Spinal cord (tissue), 10 donors: ENCODE measurements around the gene PRDM4. TPM values are rescaled to one million over a fixed set of nuclear protein-coding genes. Genes with fewer than 3 reads are reported as not detected.
"Not testable (repeated sequence)": the region's sequence is repeated elsewhere in the genome, so short reads cannot be mapped to it uniquely, and the experiment has no call there.

Source experiments
- DNase-seq, 6 donors: peaks; one replicate each; pipeline versions ENCODE4 v3.0.0 to v3.0.0-alpha.2; 2013 to 2015; ENCODE audit warnings: low spot score in 6 of 6, low read depth in 4 of 6
- H3K27ac ChIP-seq: one replicate; pipeline ENCODE4 v1.5.1; 2013; ENCODE audit warnings: low read depth, low read length, control low read depth
- H3K27me3 ChIP-seq: one replicate; pipeline ENCODE4 v1.6.1; 2013; ENCODE audit warnings: low read length; ENCODE audit not compliant: control insufficient read depth, insufficient read depth
- H3K36me3 ChIP-seq: one replicate; pipeline ENCODE4 v1.6.1; 2013; ENCODE audit warnings: low read length; ENCODE audit not compliant: control insufficient read depth, insufficient read depth
- H3K4me1 ChIP-seq: one replicate; pipeline ENCODE4 v1.6.1; 2013; ENCODE audit warnings: low read length; ENCODE audit not compliant: control insufficient read depth, insufficient read depth
- H3K4me3 ChIP-seq: one replicate; pipeline ENCODE4 v1.5.1; 2013; ENCODE audit warnings: low read depth, low read length, control low read depth
- H3K9me3 ChIP-seq: one replicate; pipeline ENCODE4 v1.6.1; 2013; ENCODE audit warnings: low read length; ENCODE audit not compliant: control insufficient read depth, insufficient read depth
- WGBS: methylation state at CpG from one replicate; pipeline ENCODE4 v1.1.5; 2013; ENCODE audit warnings: missing lambda C conversion rate; ENCODE audit not compliant: insufficient coverage; 5-methylcytosine and 5-hydroxymethylcytosine counted together
- polyA plus RNA-seq, 2 donors: library from polyadenylated mRNA; unstranded; fragments of 120-200 nt; gene quantifications; one replicate each; pipeline ENCODE4 v1.2.1, GENCODE V29; 2013; ENCODE audit not compliant: insufficient read length in 2 of 2
- total RNA-seq, 2 donors: library from RNA; depleted of rRNA in 1 of 2; stranded (reverse); fragments of 120-200 nt in 1 of 2; fragments of >200 nt in 1 of 2; gene quantifications; one replicate each; pipeline versions ENCODE4 v1.2.3 to v1.2.4, GENCODE V29; 2013 to 2014
- donor health status: healthy.

The PRDM4 gene
- total and polyA plus RNA-seq, 4 donors, result 22.3 to 28.7 (median 26.6) TPM

GRCh38 chr12:107736914-107737313 is 24.0 kb downstream of the PRDM4 start:
- 100% methylated on average over 2 of the region's 4 CpGs for WGBS
- Histone ChIP-seq H3K9me3 (no peaks in the 10 kb centered on the region), H3K27ac (no peak overlapping the region), H3K4me3 (no peak overlapping the region), H3K36me3 (peaks cover 44% of the 10 kb centered on the region), H3K4me1 (no peaks in the 10 kb centered on the region), H3K27me3 (no peaks in the 10 kb centered on the region)
- no peak for DNase-seq

- Histone ChIP-seq H3K4me3 (no peak overlapping the region), H3K36me3 (peaks cover 36% of the 10 kb centered on the region), H3K27me3 (no peaks in the 10 kb centered on the region), H3K9me3 (no peaks in the 10 kb centered on the region), H3K27ac (no peak overlapping the region), H3K4me1 (no peaks in the 10 kb centered on the region)
- no peak for DNase-seq
- 84% methylated on average over 2 of the region's 2 CpGs for WGBS
Observed at GRCh38 chr12:107735763-107736162, 25.2 kb downstream of the PRDM4 start.

GRCh38 chr12:107734139-107734538 is 26.8 kb downstream of the PRDM4 start:
- Histone ChIP-seq H3K27ac (no peak overlapping the region), H3K9me3 (no peaks in the 10 kb centered on the region), H3K27me3 (no peaks in the 10 kb centered on the region), H3K36me3 (peaks cover 26% of the 10 kb centered on the region), H3K4me3 (no peak overlapping the region), H3K4me1 (no peaks in the 10 kb centered on the region)
- 100% methylated on average over 1 of the region's 5 CpGs for WGBS
- DNase-seq, result no peak

- H3K9me3 ChIP-seq, result no peaks in the 10 kb centered on the region
- DNase-seq, result no peak
- WGBS, result no CpG with 5 or more reads among the region's 3 CpGs
- no peaks in the 10 kb centered on the region for H3K27me3 ChIP-seq
- no peaks in the 10 kb centered on the region for H3K4me1 ChIP-seq
- H3K4me3 ChIP-seq, result no peak overlapping the region
- no peak overlapping the region for H3K27ac ChIP-seq
- peaks cover 19% of the 10 kb centered on the region for H3K36me3 ChIP-seq
Observed at GRCh38 chr12:107732365-107732764, 28.6 kb downstream of the PRDM4 start.

DNA sequence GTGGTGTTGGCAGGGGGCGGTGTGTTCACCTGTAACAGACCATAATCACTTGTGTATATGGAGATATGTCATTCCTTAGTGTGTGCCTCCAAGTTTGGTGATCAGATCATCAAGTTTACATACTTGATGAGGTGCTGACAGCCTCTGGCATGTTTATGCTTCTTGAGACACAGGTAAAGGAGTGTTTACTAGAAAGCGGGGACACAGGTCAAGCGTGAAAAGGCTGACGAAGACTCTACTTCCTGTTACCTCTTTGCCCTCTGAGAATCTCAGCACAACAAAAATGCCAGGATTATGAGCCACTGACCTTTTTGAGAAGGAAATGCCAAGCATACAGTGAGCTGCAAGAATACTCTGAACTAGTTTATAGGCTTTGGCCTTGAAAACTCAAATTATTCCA is 29.6 kb downstream of the PRDM4 start:
- WGBS, result 89% methylated on average over 3 of the region's 4 CpGs
- Histone ChIP-seq H3K36me3 (peaks cover 13% of the 10 kb centered on the region), H3K4me1 (no peaks in the 10 kb centered on the region), H3K4me3 (no peak overlapping the region), H3K27ac (no peak overlapping the region), H3K9me3 (no peaks in the 10 kb centered on the region), H3K27me3 (no peaks in the 10 kb centered on the region)
- no peak for DNase-seq

DNA sequence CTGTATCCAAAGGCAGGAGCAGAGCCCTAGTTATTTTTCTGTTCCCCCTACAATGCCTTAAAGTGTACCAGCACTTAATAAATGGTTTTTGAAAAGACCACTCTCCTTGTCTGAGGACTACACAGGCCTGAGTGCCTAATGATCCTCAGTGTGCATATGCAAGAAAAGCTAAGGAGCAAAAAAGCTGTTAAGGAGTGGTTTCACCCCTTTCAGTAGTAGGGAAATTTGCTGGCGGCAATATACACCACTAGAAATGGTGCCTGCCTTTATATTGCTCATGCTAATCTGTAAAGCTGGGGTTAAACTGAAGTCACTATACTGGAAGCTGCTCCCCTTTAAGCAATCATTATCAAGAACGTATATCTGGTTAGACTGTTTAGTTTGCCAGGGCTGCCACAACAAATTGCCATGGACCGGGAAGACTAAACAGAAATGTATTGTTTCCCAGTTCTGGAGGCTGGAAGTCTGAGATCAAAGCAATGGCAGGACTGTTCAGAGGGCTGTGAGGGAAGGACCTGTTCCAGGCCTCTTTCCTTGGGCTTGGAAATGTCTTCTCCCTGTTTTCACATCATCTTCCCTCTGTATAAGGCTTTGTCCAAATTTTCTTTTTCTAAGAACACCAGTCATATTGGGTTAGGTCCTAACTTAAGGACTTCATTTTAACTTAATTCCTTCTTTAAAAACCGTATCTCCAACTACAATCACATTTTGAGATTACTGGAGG is 30.2 kb downstream of the PRDM4 start:
- Histone ChIP-seq H3K27me3 (no peaks in the 10 kb centered on the region), H3K9me3 (no peaks in the 10 kb centered on the region), H3K27ac (no peak overlapping the region), H3K36me3 (peaks cover 9% of the 10 kb centered on the region), H3K4me3 (no peak overlapping the region), H3K4me1 (no peaks in the 10 kb centered on the region)
- no peak for DNase-seq
- 55% methylated on average over 2 of the region's 4 CpGs for WGBS

DNA sequence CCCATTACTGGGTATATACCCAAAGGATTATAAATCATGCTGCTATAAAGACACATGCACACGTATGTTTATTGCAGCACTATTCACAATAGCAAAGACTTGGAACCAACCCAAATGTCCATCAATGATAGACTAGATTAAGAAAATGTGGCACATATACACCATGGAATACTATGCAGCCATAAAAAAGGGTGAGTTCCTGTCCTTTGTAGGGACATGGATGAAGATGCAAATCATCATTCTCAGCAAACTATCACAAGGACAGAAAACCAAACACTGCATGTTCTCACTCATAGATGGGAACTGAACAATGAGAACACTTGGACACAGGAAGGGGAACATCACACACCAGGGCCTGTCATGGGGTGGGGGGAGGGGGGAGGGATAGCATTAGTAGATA is 33.2 kb downstream of the PRDM4 start:
- H3K27me3 ChIP-seq, H3K4me1 ChIP-seq, H3K27ac ChIP-seq, H3K4me3 ChIP-seq, H3K9me3 ChIP-seq, H3K36me3 ChIP-seq, DNase-seq: not testable (repeated sequence)
- no CpG with 5 or more reads among the region's 1 CpG for WGBS

DNA sequence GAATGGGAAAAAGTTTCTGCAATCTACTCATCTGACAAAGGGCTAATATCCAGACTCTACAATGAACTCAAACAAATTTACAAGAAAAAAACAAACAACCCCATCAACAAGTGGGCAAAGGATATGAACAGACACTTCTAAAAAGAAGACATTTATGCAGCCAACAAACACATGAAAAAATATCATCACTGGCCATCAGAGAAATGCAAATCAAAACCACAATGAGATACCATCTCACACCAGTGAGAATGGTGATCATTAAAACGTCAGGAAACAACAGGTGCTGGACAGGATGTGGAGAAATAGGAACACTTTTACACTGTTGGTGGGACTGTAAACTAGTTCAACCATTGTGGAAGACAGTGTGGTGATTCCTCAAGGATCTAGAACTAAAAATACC is 33.6 kb downstream of the PRDM4 start:
- H3K4me1 ChIP-seq, result not testable (repeated sequence)
- WGBS, result no CpG with 5 or more reads among the region's 1 CpG

DNA sequence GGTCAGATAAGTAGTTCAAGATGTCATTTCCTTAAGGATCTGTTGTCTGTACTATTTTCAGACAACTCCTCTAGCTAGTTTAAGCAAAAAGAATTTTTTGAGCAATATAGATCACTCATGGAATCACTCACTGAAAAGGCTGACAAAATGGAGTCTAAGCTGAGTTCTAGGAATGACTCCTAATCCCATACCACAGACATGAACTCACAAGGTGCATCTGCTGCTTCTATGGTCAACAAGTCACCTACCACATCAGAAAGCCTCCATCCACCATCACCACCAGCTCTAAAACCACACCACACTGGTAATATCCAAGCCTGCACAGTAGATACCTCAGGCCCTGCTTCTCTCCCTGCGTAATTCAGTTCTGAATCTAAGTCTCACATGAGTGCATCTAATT is 42.3 kb downstream of the PRDM4 start:
- WGBS, result no CpG with 5 or more reads among the region's 1 CpG
- Histone ChIP-seq H3K27me3 (no peaks in the 10 kb centered on the region), H3K4me1 (no peaks in the 10 kb centered on the region), H3K4me3 (no peak overlapping the region), H3K36me3 (peaks cover 10% of the 10 kb centered on the region), H3K27ac (no peak overlapping the region), H3K9me3 (no peaks in the 10 kb centered on the region)
- DNase-seq, result no peak

More for the DNA sequence above, 33.6 kb downstream of the PRDM4 start:
- not testable (repeated sequence) for H3K27ac ChIP-seq, H3K27me3 ChIP-seq, H3K36me3 ChIP-seq, H3K9me3 ChIP-seq, H3K4me3 ChIP-seq, DNase-seq

DNA sequence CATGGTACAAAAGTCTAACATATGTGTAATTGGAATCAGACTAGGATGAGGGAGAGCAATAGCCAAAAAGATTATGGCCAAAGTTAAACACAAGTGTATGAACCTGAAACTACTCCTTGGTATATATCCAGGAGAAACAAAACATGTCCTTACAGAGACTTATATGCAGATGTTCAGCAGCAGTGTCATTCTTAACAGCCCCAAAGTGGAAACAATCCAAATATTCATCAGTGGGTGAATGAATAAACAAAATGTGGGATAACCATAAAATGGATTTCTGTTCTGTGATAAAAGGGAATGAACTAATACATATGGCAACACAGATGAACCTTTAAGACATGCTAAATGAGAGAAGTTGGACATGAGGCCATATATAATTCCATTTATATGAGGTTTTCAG is 45.2 kb downstream of the PRDM4 start:
- peaks cover 22% of the 10 kb centered on the region for H3K36me3 ChIP-seq
- H3K9me3 ChIP-seq, result no peaks in the 10 kb centered on the region
- no peak for DNase-seq
- no peak overlapping the region for H3K4me3 ChIP-seq
- H3K27me3 ChIP-seq, result no peaks in the 10 kb centered on the region
- no peaks in the 10 kb centered on the region for H3K4me1 ChIP-seq
- H3K27ac ChIP-seq, result no peak overlapping the region
